NOMO-1 (cell line): Measurements from ENCODE around the gene TBXT.
A peak's percentile ranks its signal among the peaks of the same experiment; 100 is the strongest.
"Not testable (repeated sequence)": the region's sequence is repeated elsewhere in the genome, so short reads cannot be mapped to it uniquely, and the experiment has no call there.

ENCODE experiments used
- DNase-seq, 2 experiments: peaks; one replicate each; lab custom pipeline; 2025; ENCODE audit not compliant: unreplicated experiment in 2 of 2; lab: John Stamatoyannopoulos, UW

TBXT gene, protein sequence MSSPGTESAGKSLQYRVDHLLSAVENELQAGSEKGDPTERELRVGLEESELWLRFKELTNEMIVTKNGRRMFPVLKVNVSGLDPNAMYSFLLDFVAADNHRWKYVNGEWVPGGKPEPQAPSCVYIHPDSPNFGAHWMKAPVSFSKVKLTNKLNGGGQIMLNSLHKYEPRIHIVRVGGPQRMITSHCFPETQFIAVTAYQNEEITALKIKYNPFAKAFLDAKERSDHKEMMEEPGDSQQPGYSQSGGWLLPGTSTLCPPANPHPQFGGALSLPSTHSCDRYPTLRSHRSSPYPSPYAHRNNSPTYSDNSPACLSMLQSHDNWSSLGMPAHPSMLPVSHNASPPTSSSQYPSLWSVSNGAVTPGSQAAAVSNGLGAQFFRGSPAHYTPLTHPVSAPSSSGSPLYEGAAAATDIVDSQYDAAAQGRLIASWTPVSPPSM

DNA sequence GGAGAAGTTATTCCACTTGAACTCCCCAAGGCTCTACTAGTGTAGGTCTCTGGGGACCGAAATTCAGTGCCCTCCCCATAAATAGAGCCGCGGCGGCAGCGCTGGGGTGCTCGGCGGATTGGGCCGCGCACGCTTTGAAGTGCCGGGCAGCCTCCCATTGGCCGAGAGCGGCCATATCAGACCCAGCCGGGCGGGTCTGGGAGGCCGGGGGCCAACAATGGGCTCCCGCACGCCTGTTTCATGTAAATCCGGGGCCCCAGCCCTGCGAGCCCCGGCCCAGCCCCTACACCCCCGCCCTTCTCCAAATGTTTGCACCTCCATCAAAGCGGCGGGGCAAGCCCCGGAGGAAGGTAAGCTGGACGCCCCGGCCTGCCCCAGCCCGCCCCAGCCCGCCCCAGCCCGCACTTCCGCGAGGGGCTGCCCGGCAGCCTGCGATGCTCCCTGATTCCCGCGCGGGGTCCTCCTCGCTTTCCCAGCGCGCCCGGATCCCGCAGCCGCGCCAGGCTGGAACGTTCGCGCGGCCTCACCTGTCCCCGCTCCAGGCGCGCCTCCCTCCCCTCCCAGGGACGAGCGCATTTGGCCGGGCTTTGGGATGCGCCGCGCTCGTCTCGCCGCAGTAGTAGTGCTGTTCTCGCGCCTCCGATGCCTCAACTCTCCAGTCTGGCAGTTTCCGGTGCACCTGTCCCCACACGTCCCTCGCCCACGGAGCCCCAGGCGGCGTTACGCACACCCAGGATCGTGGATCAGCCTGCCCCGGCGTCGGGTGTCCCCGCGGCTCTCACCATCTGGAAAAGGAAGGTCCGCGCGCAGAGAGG is at the start of gene TBXT:
TSS of gene TBXT (minus strand) at position 51 of the 815 bp plus-strand sequence. CDS start 260 bp downstream, outside the sequence.
- no peak for DNase-seq

- DNase-seq, result no peak
These were observed 39.6 kb upstream of the TBXT start for GRCh38 chr6:166207284-166207561.

- no peak for DNase-seq
These were observed 39.0 kb upstream of the TBXT start for GRCh38 chr6:166206510-166207283.

GRCh38 chr6:166206066-166206465 is 38.4 kb upstream of the TBXT start:
- DNase-seq, result no peak

GRCh38 chr6:166204852-166205650 is 37.4 kb upstream of the TBXT start:
- DNase-seq, result no peak

- DNase-seq, result peak in 1 of 2 experiments; percentile 14
These were observed 36.1 kb upstream of the TBXT start for GRCh38 chr6:166203641-166204222.

DNA sequence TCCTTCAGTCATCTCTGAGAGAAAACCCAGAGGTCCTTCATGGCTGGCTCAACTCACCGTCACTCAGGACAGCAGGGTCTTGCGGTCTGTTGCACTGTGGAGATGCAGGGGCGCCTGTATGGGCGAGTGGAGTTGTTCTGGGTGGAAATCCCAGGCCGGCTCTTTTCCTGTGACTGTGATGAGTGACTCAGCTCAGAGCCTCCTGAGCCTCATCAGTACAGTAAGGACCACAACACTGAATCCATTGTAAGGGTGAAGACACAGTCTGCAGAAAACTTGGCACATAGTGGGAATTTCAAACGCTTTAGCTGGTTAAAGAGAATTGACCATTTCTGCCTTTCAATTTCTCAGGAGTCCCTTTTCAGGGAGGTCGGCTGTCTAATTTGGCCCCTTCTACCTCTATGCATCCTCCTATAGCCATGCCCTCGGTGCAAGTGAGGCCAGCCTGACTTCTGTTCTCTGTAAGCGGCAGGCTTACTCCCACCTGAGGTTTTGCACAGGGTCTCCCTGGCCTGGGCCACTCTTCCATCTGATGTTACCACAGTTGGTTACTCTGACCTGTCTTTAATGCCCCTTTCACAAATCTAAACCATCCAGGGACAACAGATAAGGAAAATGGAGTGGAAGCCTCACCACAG is 35.5 kb upstream of the TBXT start:
- DNase-seq, result no peak

DNA sequence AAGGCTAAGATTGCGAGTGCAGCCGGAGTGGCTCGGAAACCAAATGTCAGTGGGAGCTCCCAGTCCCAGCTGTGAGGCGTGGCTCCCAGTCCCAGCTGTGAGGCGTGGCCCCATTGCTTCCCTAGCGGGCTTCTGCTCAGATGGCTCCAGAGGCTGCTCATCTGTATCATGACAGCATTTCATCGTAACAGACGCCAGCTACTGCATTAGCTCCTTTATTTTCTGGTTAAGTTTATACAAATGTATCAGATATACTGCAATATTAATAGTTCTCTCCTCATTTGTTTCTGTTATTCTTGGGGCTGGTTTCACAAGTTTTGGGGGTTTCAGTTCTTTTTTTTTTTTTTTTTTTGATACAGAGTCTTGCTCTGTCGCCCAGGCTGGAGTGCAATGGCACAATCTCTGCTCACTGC is 34.7 kb upstream of the TBXT start:
- DNase-seq, result peak in 1 of 2 experiments; percentile 36

- no peak for DNase-seq
These were observed 34.2 kb upstream of the TBXT start for GRCh38 chr6:166201878-166202277.

- no peak for DNase-seq
These were observed 29.7 kb upstream of the TBXT start for GRCh38 chr6:166197361-166197760.

DNA sequence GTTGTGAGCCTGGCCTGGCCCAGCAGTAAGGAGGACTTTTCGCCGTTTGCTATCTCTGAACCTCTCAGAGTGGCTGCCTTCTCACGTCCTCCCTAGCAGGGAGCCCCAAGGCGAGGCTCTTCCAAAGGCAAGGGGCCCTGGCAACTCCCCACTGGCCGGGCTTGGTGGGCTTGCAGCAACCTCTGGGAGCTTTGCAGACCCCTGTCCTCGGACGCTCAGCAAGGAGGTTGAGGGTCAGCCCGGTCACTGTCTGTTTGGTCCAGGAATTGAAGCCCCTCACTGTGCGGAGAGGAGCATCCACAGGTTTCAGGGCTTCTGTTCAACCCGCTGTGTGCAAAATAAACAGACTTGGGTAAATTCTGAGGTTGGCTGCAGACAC is 28.2 kb upstream of the TBXT start:
- no peak for DNase-seq

DNA sequence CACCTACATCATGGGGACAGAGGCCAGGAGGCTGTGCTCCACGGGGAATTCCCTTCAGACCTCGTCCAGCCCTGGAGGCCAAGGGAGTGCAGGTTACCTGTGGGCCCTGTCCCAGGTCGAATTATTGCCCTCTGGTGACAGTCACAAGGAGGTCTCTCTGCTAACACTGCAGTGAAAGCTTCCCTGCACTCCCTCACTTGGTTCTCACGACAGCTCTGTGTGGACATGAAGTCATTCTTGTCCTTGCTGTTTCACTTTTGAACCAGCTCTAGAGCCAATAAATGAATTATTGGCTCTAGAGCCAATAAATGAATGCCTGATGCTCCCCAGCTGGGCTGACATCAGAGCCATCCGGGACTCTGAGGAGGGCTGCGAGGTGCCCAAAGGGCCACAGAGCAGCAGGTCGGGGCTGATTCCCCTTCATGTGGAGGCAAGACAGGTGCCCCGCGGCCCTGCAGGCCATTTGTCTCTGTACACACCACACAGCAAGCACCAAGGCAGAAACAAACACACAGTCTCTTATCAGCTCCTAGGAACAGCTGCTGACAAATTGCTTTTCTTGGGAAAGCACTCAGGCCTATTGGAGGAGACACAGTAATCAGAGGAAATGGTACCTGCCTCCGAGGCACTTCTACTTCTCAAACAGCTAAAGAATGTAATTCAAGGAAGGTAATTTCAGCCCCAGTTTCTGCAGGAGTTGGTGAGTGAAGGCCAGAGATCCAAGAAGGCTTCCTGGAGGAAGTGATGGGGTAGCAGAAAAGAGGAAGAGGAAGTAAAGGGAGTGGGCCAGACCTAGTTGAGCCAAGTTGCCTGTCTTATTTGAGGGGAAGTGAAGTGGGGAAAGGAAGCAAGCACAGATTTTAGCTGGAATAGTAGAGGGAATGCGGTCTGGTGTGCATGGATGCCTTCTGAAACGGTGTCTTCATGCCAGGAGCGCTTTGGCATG is 27.5 kb upstream of the TBXT start:
- peak; percentile 21 to 42 for DNase-seq

GRCh38 chr6:166192557-166192956 is 24.9 kb upstream of the TBXT start:
- DNase-seq, result no peak

DNA sequence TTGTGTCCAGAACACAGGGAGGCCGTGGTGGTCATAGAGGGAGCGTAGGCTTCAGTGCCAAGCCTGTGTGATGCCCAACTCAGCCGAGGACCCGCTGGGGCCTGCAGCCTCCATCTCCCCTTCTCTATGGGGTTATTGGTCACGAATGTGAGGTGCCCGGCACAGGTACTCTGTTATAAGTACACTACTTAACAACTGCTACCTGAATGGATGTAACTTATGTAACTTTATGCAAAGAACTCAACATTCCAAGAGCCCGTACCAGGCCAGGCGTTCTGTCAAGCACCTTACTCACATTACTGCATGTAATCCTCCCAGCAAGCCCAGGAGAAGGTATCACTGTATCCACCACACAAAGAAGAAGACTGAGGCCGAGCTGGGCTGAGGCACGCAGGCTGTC is 24.5 kb upstream of the TBXT start:
- no peak for DNase-seq

DNA sequence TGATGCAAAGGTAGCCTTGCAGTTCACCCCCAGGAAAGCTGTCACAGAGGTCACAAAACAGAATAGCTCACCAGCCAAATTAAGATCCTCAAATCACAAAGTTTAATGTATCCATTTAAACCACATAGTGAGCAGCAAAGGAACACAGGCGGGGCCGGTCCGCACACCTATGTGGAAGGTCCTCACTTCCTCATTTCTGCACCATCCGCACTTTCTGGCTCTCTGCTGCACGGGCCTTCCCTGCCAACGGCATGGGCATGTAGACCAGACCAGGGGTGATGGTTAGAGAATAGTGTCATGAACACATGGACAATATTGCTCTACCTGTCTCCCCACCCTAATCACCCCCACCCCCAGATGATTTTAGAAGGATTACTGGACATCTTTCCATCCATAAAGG is 12.1 kb upstream of the TBXT start:
- no peak for DNase-seq

DNA sequence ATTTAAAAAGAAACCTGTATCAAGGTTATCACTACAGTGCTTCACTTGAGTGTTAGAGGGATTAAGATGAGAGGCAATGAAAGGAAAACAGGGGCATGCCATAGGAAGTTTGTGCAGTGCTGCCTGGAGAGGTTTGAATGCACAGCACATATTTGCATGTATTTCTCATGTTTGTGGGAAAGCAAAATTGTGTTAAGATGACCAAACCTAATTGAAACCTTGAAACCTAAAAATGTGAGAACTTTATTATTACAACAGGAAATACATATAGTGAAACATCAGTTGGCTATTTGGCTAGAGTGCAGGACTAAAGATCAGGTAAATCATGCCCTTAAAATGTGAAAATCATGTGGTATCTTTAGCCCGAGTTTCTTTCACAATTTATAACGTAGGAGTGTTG is 8.5 kb upstream of the TBXT start:
- no peak for DNase-seq

DNA sequence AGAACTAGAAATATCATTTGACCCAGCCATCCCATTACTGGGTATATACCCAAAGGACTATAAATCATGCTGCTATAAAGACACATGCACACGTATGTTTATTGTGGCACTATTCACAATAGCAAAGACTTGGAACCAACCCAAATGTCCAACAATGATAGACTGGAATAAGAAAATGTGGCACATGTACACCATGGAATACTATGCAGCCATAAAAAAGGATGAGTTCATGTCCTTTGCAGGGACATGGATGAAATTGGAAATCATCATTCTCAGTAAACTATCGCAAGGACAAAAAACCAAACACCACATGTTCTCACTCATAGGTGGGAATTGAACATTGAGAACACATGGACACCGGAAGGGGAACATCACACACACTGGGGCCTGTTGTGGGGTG is 7.4 kb upstream of the TBXT start:
- DNase-seq, result not testable (repeated sequence)

DNA sequence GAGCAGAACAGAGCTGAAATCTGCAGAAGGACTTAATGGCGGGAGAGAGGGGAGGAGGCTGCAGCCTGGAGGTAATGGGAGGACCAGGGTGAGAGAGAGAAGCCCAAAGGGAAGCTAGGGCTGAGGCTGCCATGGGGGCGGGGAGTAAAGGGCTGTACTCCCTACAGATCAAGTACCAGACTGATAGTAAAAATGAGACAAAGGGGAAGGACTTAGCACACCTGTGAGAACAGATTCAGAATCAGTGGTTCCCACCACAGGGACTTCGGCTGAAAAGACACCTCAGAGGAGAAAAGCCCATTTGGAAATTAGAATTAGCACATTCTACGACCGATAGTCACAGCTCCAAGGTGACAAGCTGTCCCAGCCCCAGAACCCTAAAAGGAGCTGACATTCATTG is 6.4 kb upstream of the TBXT start:
- DNase-seq, result no peak
